ENCODE measurements around the gene BTN2A1. TPM values are rescaled to one million over a fixed set of nuclear protein-coding genes. Genes with fewer than 3 reads are reported as not detected.

The BTN2A1 gene
- total and polyA plus RNA-seq, 10 of the 15 experiments (the other 5 are each of a cell fraction or from before 2014, with no cell fraction given), result 8.2 to 28.0 (median 15.8) TPM

DNA sequence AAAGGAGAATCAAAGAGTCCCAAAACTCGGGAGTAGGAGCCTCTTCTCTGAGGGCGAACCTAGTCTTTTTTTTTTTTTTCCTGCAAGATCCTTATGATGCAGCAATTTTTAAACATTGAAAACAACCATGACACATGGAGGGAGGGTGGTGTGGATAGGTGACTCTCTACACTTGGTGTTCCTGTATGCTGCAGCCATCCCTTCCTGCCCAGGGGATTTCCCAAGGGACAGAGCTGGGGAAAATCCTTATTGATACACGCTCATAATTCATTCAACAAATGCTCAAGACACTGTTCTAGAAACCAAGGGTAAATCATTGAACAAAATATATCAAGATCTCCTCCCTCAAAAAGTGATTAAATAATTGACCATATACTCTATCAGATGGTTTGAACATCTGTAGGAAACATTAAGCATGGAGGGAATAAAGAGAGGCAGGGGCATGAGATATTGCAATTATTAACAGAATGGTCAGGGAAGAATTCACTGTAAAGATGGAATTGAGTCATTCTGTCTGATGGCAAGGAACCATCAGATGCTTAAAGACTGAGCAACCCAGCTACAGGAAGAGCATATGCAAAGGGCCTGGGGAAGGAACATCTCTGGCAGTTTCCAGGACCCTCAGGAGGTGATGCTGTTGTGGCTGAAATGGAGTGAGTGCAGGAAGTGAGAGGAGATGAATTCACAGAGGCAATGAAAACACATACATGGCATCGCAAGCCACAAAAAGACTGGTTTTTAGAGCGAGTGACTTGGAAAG is 30.9 kb upstream of the BTN2A1 start:
- Histone ChIP-seq H3K9ac (ENCODE audit: control insufficient read depth, insufficient read depth, low read length) (no peak overlapping the region), H3K27me3 (replicated peaks in 1 of 2; ENCODE audit: control insufficient read depth in 2 of 2, insufficient read depth in 2 of 2, low read length in 1 of 2) (no peaks in the 10 kb centered on the region), H2AFZ (ENCODE audit: control insufficient read depth, low read depth, low read length) (no peak overlapping the region), H3K9me3 (replicated peaks; ENCODE audit: control insufficient read depth, insufficient read depth, low read length) (no peaks in the 10 kb centered on the region), H4K20me1 (ENCODE audit: control insufficient read depth, insufficient read depth) (no peaks in the 10 kb centered on the region), H3K27ac (ENCODE audit: control insufficient read depth, insufficient read depth) (no peak overlapping the region), H3K4me1 (ENCODE audit: control insufficient read depth, insufficient read depth, low read length) (no peaks in the 10 kb centered on the region), H3K79me2 (ENCODE audit: control insufficient read depth, insufficient read depth, low read length) (no peaks in the 10 kb centered on the region), H3K4me3 (no peak overlapping the region), H3K4me2 (ENCODE audit: control insufficient read depth, insufficient read depth) (no peak overlapping the region), H3K36me3 (ENCODE audit: control insufficient read depth in 2 of 2, insufficient read depth in 2 of 2, low read length in 1 of 2) (no peaks in the 10 kb centered on the region; a peak in 2 of 4 replicates)
- no peak for TF ChIP-seq NFIC (IDR thresholded peaks at IDR 0.05; ENCODE audit: low read depth, low read length)
- no peak for TF ChIP-seq CHD2 (IDR thresholded peaks at IDR 0.05; ENCODE audit: borderline replicate concordance, low read depth, low read length)
- no peak for TF ChIP-seq TAF1 (IDR thresholded peaks at IDR 0.05; ENCODE audit: borderline replicate concordance, low read depth, low read length)
- no peak for TF ChIP-seq CHD4 (IDR thresholded peaks at IDR 0.05)
- ChIA-PET CTCF (interaction anchor here (0.7 kb wide), 1 partner anchor 84 kb away, joined by 3 read pairs; no protein-coding TSS in a partner anchor), RAD21 (ENCODE audit: unreplicated experiment) (interaction anchor here (0.7 kb wide), 1 partner anchor 48 kb away, joined by 3 read pairs; no protein-coding TSS in a partner anchor), SMC1A (ENCODE audit: uncharacterized antibody, unreplicated experiment) (interaction anchor here (0.6 to 0.7 kb wide), 2 partner anchors 53 to 102 kb away, joined by 3 to 4 read pairs; no protein-coding TSS in a partner anchor), POLR2A (interaction anchor here (0.7 kb wide), 1 partner anchor 28 kb away, joined by 3 read pairs; no protein-coding TSS in a partner anchor)
- BruUV-seq (replicated peaks), result no TSS peak
- DNase-seq (ENCODE audit: low read depth, low spot score) (no peak), FAIRE-seq (peak; percentile 7), ATAC-seq (no peak)
- 88% methylated on average over 5 of the region's 5 CpGs for WGBS (ENCODE audit: insufficient coverage, insufficient replicate concordance, low lambda C conversion rate, missing lambda C conversion rate)
- in situ Hi-C loops (cut with MboI), result no loop called here
- intact Hi-C loops (cut with micrococcal nuclease; ENCODE audit: unreplicated experiment), result no loop called here

DNA sequence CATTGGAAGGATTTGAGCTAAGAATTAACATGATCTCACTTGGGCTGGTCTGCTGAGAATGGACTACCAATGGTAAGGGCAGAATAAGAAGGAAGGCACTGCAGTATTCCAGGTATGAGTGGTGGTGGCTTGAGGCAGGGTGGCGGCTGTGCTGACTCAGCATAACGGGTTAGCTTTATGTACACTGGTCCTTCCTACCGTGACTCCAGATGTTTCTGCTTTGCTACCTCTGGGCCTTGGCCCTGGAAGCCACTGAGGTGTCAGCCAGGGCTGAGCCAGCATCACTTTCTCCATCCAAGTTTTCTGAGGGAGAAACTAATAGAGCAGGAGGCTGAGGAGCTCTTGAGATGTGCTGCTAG is 30.3 kb upstream of the BTN2A1 start:
- no peaks in the 10 kb centered on the region for H3K4me1 ChIP-seq (ENCODE audit: control insufficient read depth, insufficient read depth, low read length)
- TF ChIP-seq, protein P1, sequence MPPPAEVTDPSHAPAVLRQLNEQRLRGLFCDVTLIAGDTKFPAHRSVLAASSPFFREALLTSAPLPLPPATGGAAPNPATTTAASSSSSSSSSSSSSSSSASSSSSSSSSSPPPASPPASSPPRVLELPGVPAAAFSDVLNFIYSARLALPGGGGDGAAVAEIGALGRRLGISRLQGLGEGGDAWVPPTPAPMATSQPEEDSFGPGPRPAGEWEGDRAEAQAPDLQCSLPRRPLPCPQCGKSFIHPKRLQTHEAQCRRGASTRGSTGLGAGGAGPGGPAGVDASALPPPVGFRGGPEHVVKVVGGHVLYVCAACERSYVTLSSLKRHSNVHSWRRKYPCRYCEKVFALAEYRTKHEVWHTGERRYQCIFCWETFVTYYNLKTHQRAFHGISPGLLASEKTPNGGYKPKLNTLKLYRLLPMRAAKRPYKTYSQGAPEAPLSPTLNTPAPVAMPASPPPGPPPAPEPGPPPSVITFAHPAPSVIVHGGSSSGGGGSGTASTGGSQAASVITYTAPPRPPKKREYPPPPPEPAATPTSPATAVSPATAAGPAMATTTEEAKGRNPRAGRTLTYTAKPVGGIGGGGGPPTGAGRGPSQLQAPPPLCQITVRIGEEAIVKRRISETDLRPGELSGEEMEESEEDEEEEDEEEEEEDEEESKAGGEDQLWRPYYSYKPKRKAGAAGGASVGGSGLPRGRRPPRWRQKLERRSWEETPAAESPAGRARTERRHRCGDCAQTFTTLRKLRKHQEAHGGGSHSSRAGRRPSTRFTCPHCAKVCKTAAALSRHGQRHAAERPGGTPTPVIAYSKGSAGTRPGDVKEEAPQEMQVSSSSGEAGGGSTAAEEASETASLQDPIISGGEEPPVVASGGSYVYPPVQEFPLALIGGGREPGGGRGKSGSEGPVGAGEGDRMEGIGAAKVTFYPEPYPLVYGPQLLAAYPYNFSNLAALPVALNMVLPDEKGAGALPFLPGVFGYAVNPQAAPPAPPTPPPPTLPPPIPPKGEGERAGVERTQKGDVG (CRISPR knock-in tag; IDR thresholded peaks at IDR 0.05), result no peak
- TF ChIP-seq, protein P2, sequence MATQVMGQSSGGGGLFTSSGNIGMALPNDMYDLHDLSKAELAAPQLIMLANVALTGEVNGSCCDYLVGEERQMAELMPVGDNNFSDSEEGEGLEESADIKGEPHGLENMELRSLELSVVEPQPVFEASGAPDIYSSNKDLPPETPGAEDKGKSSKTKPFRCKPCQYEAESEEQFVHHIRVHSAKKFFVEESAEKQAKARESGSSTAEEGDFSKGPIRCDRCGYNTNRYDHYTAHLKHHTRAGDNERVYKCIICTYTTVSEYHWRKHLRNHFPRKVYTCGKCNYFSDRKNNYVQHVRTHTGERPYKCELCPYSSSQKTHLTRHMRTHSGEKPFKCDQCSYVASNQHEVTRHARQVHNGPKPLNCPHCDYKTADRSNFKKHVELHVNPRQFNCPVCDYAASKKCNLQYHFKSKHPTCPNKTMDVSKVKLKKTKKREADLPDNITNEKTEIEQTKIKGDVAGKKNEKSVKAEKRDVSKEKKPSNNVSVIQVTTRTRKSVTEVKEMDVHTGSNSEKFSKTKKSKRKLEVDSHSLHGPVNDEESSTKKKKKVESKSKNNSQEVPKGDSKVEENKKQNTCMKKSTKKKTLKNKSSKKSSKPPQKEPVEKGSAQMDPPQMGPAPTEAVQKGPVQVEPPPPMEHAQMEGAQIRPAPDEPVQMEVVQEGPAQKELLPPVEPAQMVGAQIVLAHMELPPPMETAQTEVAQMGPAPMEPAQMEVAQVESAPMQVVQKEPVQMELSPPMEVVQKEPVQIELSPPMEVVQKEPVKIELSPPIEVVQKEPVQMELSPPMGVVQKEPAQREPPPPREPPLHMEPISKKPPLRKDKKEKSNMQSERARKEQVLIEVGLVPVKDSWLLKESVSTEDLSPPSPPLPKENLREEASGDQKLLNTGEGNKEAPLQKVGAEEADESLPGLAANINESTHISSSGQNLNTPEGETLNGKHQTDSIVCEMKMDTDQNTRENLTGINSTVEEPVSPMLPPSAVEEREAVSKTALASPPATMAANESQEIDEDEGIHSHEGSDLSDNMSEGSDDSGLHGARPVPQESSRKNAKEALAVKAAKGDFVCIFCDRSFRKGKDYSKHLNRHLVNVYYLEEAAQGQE (IDR thresholded peaks at IDR 0.05; ENCODE audit: low read depth, low read length), result no peak
- no peak for TF ChIP-seq NR2C2 (IDR thresholded peaks at IDR 0.05; ENCODE audit: borderline replicate concordance, control insufficient read depth, insufficient read length, low read depth)
- no peak for TF ChIP-seq FOXM1 (IDR thresholded peaks at IDR 0.05; ENCODE audit: low read depth, low read length)
- TF ChIP-seq PML (IDR thresholded peaks at IDR 0.05; ENCODE audit: low read length), result no peak

More for the DNA sequence above, 30.3 kb upstream of the BTN2A1 start:
- DNase-seq (ENCODE audit: low read depth, low spot score), result no peak
- H3K4me3 ChIP-seq, result no peak overlapping the region
- SMC1A ChIA-PET (ENCODE audit: uncharacterized antibody, unreplicated experiment), result no interaction called here
- H3K79me2 ChIP-seq (ENCODE audit: control insufficient read depth, insufficient read depth, low read length), result no peaks in the 10 kb centered on the region
- POLR2A ChIA-PET, result no interaction called here
- no peaks in the 10 kb centered on the region for H3K27me3 ChIP-seq (replicated peaks in 1 of 2; ENCODE audit: control insufficient read depth in 2 of 2, insufficient read depth in 2 of 2, low read length in 1 of 2)
- no peak for ATAC-seq
- no TSS peak for BruUV-seq (replicated peaks)
- no peak overlapping the region for H3K4me2 ChIP-seq (ENCODE audit: control insufficient read depth, insufficient read depth)
- H3K36me3 ChIP-seq (ENCODE audit: control insufficient read depth in 2 of 2, insufficient read depth in 2 of 2, low read length in 1 of 2), result no peaks in the 10 kb centered on the region; a peak in 2 of 4 replicates
- RAD21 ChIA-PET (ENCODE audit: unreplicated experiment), result no interaction called here
- no peak overlapping the region for H3K9ac ChIP-seq (ENCODE audit: control insufficient read depth, insufficient read depth, low read length)
- no peak overlapping the region for H2AFZ ChIP-seq (ENCODE audit: control insufficient read depth, low read depth, low read length)
- CTCF ChIA-PET, result no interaction called here
- H3K9me3 ChIP-seq (replicated peaks; ENCODE audit: control insufficient read depth, insufficient read depth, low read length), result no peaks in the 10 kb centered on the region
- no peaks in the 10 kb centered on the region for H4K20me1 ChIP-seq (ENCODE audit: control insufficient read depth, insufficient read depth)
- no peak overlapping the region for H3K27ac ChIP-seq (ENCODE audit: control insufficient read depth, insufficient read depth)
- WGBS (ENCODE audit: insufficient coverage, insufficient replicate concordance, low lambda C conversion rate, missing lambda C conversion rate), result 86% methylated on average over 3 of the region's 3 CpGs
- intact Hi-C loops (cut with micrococcal nuclease; ENCODE audit: unreplicated experiment), result no loop called here
- in situ Hi-C loops (cut with MboI), result no loop called here
- FAIRE-seq, result no peak

Measured in GM12878 (cell line).